ENCODE results near the gene ANTXR1.

- no peak for TF ChIP-seq CTCF (IDR thresholded peaks at IDR 0.05 in 2 of 3, conservative IDR thresholded peaks at IDR 0.05 in 1 of 3; ENCODE audit: borderline replicate concordance in 1 of 3, insufficient read depth in 1 of 3, low read depth in 2 of 3, low read length in 2 of 3)
- TF ChIP-seq YY1 (IDR thresholded peaks at IDR 0.05; ENCODE audit: extremely low read depth, insufficient replicate concordance, low read depth, low read length), result no peak
- no peak for TF ChIP-seq ZNF274 (IDR thresholded peaks at IDR 0.05; ENCODE audit: low read depth, low read length)
- TF ChIP-seq POLR2AphosphoS5 (IDR thresholded peaks at IDR 0.05; ENCODE audit: low read depth, low read length), result no peak
Measured at GRCh38 chr2:69288429-69288828, 275.4 kb downstream of the ANTXR1 start.

Measured in HCT116 (cell line).